Measurements from ENCODE around the gene ZC4H2.
"Not testable (repeated sequence)": the region's sequence is repeated elsewhere in the genome, so short reads cannot be mapped to it uniquely, and the experiment has no call there.

The ZC4H2 gene, protein sequence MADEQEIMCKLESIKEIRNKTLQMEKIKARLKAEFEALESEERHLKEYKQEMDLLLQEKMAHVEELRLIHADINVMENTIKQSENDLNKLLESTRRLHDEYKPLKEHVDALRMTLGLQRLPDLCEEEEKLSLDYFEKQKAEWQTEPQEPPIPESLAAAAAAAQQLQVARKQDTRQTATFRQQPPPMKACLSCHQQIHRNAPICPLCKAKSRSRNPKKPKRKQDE

DNA sequence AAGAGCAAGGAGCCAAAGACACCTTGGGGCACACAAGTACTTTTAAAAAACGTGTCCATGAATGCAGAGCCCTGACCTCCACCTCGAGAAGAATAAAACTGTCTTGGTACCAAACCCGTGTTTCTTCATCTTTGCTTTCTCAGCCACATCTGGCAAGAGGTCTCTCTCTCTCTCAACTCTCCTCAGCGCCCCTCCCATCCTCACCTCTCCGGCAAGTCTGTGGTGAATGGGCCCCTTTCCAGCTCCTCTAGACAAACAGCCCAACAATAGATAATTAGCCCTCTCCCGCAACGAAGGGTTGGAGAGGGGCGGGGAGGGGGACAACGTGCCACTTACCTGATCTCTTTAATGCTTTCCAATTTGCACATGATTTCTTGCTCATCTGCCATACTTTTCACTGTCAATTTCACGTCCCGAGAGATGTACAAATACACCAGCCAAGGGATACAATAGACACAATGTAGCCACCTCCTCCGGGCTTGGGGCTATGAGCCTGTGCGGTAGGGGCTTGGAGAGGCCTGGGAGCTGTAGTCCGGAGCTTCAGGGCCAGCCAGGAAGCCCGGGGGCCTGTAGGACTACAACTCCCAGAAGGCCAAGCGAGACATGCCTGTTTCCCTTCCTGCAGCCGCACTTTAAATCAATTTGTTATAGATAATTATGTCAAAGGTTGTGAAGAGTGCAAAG is at the start of gene ZC4H2:
Gene ZC4H2, minus strand, starts transcription at position 462 of the 684 bp plus-strand sequence. Its CDS starts 73 bp downstream, at position 389.
- TF ChIP-seq, protein P1, sequence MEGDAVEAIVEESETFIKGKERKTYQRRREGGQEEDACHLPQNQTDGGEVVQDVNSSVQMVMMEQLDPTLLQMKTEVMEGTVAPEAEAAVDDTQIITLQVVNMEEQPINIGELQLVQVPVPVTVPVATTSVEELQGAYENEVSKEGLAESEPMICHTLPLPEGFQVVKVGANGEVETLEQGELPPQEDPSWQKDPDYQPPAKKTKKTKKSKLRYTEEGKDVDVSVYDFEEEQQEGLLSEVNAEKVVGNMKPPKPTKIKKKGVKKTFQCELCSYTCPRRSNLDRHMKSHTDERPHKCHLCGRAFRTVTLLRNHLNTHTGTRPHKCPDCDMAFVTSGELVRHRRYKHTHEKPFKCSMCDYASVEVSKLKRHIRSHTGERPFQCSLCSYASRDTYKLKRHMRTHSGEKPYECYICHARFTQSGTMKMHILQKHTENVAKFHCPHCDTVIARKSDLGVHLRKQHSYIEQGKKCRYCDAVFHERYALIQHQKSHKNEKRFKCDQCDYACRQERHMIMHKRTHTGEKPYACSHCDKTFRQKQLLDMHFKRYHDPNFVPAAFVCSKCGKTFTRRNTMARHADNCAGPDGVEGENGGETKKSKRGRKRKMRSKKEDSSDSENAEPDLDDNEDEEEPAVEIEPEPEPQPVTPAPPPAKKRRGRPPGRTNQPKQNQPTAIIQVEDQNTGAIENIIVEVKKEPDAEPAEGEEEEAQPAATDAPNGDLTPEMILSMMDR (IDR thresholded peaks at IDR 0.05; ENCODE audit: low read depth, low read length, missing control alignments) = no peak
- in situ Hi-C loops (cut with HindIII; ENCODE audit: low sequenced_read_pairs) = no loop called here

DNA sequence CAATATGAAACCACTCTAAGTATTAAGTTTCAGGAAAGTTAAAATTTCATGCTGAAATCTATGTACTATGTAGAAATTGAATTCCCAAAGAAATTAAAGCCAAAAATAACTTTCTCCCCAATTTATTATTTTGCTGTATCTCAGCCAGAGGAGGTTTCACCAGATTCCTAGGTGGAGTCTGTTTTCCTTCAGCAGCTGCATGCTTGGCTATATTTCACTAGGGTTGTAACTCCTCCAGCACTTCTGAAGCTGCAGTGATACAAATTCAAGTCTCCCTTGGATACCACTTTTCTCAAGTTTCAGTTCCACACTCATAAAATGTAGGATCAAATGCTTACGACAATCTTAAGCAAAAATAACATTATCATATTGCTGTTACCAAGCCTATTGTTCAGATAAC is 41.2 kb upstream of the ZC4H2 start:
- in situ Hi-C loops (cut with HindIII; ENCODE audit: low sequenced_read_pairs) = no loop called here
- TF ChIP-seq, protein P1 (IDR thresholded peaks at IDR 0.05; ENCODE audit: low read depth, low read length, missing control alignments) = no peak

More for the DNA sequence above, at the start of gene ZC4H2:
- DNase-seq (ENCODE audit: low read depth) = peak; percentile 55
- peak within 1 kb of the TSS; percentile 65 for H3K4me3 ChIP-seq (ENCODE audit: low read depth, low read length)

DNA sequence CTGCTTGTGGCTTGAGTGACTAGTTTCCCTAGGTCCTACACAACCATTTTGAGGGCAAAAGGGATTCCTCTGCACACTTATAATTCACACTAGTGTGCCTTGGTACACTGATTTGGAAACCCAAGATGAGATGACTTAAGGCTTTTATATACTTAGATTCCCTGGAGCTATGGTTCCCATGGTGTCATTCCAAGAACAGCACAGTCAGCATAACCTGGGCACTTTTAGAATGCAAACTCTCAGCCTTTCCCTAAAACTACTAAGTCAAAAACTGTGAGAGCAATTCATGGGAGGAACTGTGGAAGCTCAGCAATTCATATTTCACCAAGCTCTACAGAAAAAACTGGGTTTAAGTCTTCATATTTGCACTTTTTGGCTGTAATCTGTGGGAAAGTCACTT is 38.0 kb upstream of the ZC4H2 start:
- TF ChIP-seq, protein P1 (IDR thresholded peaks at IDR 0.05; ENCODE audit: low read depth, low read length, missing control alignments) = no peak
- DNase-seq (ENCODE audit: low read depth) = no peak
- H3K4me3 ChIP-seq (ENCODE audit: low read depth, low read length) = no peak overlapping the region
- in situ Hi-C loops (cut with HindIII; ENCODE audit: low sequenced_read_pairs) = no loop called here

More for the DNA sequence above, 41.2 kb upstream of the ZC4H2 start:
- DNase-seq (ENCODE audit: low read depth) = no peak
- H3K4me3 ChIP-seq (ENCODE audit: low read depth, low read length) = no peak overlapping the region

DNA sequence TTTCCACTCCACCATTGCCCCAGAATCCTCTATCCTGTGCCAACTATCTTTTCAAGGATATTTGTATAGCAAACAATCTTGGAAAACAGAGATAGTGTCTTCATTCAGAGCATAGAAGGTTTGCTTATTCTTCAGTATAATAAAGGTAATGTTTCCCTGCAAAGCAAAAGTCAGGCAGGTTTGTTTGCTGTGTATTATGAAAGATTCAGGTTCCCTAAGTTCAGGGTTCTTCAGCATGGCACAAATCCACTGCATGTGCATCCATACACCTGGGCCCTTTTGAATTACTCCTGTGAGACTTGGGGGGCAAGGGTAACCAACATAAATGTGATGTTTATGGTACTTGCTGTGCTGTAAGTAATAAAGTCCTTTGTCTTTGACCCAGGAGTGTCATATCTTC is 33.2 kb upstream of the ZC4H2 start:
- DNase-seq (ENCODE audit: low read depth) = no peak
- H3K4me3 ChIP-seq (ENCODE audit: low read depth, low read length) = no peak overlapping the region
- in situ Hi-C loops (cut with HindIII; ENCODE audit: low sequenced_read_pairs) = no loop called here
- TF ChIP-seq, protein P1 (IDR thresholded peaks at IDR 0.05; ENCODE audit: low read depth, low read length, missing control alignments) = no peak

DNA sequence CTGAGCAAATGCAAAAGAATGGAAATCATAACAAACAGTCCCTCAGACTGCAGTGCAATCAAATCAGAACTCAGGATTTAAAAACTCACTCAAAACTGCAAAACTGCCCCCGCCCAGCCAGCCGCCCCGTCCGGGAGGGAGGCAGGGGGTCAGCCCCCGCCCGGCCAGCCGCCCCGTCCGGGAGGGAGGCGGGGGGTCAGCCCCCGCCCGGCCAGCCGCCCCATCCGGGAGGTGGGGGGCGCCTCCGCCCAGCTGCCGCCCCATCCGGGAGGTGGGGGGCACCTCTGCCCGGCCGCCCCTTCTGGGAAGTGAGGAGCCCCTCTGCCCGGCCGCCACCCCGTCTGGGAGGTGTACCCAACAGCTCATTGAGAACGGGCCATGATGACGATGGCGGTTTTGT is 26.0 kb upstream of the ZC4H2 start:
- DNase-seq (ENCODE audit: low read depth); in situ Hi-C loops (cut with HindIII; ENCODE audit: low sequenced_read_pairs); H3K4me3 ChIP-seq (ENCODE audit: low read depth, low read length): not testable (repeated sequence)

DNA sequence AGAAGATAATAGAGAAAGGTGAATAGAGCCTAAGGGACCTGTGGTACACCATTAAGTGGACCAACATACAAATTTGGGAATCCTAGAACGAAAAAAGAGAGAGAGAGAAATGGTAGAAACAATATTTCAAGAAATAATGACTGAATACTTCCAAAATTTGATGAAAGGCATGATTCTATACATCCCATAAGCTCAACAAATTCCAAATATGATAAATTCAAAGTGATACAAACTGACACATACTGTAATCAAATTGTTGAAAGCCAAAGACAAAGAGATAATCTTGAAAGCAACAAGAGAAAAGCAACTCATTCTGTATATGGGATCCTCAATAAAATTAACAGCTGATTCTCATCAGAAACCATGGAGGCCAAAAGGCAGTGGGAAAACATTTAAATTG is 20.6 kb upstream of the ZC4H2 start:
- TF ChIP-seq, protein P1 (IDR thresholded peaks at IDR 0.05; ENCODE audit: low read depth, low read length, missing control alignments) = no peak
- in situ Hi-C loops (cut with HindIII; ENCODE audit: low sequenced_read_pairs) = no loop called here
- DNase-seq (ENCODE audit: low read depth) = no peak
- no peak overlapping the region for H3K4me3 ChIP-seq (ENCODE audit: low read depth, low read length)

DNA sequence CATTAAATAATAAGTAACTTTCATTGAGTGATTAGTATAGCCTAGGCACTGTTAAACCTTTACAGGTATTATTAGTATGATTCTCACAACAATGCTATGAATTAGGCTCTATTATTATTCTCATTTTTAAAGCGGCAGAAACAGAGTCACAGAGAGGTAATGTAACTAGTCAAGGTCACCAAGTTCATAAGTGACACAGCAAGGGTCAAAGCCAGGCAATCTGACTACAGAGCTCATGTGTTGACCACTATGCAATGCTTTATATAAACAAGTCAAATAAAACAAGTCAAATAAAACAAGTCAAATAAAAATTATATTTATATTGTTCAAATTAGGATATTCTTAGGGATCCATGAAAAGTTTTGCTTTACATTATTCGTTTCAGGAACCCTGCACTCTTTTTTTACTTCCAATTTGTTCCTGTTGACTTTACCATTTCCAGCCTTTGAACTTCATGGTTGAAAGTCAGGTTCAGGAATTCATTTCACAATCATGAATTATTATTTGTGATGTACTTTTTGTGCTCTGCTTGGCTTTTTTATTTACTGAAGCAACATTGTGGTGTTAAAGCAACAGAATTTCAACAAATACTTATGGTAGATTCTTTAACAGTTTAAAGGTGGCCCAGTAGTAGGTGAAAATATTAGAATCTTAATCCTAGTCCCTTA is 18.0 kb upstream of the ZC4H2 start:
- TF ChIP-seq, protein P1 (IDR thresholded peaks at IDR 0.05; ENCODE audit: low read depth, low read length, missing control alignments) = no peak
- in situ Hi-C loops (cut with HindIII; ENCODE audit: low sequenced_read_pairs) = no loop called here
- no peak for DNase-seq (ENCODE audit: low read depth)
- no peak overlapping the region for H3K4me3 ChIP-seq (ENCODE audit: low read depth, low read length)
